HTR-8/SVneo (cell line): ENCODE measurements around the gene SERINC5.
"Not testable (repeated sequence)": the region's sequence is repeated elsewhere in the genome, so short reads cannot be mapped to it uniquely, and the experiment has no call there.

Experiments used
- DNase-seq: peaks from one replicate; pipeline ENCODE4 v3.0.0; 2011; ENCODE audit warnings: low spot score, mixed read lengths; ENCODE audit not compliant: insufficient read length
- FAIRE-seq: peaks from 2 replicates; lab custom pipeline; 2011; peaks lifted over from hg19 to GRCh38; lab: Jason Lieb, UNC

SERINC5 gene

GRCh38 chr5:80147119-80147815, 108.6 kb downstream of the SERINC5 start:
- FAIRE-seq, result no peak

GRCh38 chr5:80146046-80146445, 109.8 kb downstream of the SERINC5 start:
- FAIRE-seq, result no peak
- no peak for DNase-seq

More at GRCh38 chr5:80147119-80147815, 108.6 kb downstream of the SERINC5 start:
- no peak for DNase-seq

- FAIRE-seq, result no peak
- DNase-seq, result no peak
Measured at GRCh38 chr5:80143491-80143890, 112.4 kb downstream of the SERINC5 start.

- DNase-seq, result no peak
- no peak for FAIRE-seq
Measured at GRCh38 chr5:80142996-80143395, 112.9 kb downstream of the SERINC5 start.

DNA sequence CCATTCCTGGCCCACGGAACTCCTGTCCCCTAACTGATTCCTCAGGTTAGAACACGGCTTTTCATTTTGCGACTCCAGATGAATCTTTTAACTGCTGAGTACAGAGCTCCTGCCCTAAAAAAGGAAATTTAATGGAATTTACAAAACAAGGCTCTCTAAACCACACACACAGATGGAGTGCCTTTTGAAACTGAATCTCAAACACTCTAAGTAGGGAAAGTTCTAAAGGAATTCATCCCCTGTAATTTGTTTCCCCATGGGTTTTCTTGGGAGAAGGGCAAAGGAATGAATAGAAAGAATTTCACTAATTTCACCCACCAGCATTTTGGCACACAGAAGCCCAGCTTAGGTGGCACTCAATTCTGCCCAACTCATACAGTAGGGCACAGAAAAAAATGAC, 114.2 kb downstream of the SERINC5 start:
- no peak for DNase-seq
- no peak for FAIRE-seq

DNA sequence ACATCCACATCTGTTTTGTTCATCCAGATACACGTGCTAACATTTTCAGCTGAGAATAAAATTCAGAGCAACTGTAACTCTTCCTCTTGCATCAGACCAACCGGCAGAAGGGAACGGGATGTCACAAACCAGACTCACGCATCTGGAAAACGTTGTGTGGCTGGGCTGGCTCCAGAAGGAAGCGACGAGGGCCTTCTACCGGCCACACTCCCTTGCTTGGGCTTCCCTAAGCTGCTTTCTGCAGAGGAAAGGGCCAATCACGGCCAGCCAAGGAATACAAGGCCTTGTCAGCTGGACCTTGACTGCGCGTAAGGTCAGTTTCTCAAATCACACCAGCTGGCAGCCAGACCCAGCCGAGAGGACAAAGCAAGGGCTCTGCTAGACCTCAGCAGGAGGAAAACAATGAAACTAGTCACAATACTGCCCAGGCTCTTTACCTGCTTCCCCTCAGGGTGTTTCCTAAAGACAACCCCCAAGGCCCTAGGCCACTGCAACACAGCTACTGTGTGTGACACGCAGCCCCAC, 114.6 kb downstream of the SERINC5 start:
- DNase-seq, result no peak
- no peak for FAIRE-seq

DNA sequence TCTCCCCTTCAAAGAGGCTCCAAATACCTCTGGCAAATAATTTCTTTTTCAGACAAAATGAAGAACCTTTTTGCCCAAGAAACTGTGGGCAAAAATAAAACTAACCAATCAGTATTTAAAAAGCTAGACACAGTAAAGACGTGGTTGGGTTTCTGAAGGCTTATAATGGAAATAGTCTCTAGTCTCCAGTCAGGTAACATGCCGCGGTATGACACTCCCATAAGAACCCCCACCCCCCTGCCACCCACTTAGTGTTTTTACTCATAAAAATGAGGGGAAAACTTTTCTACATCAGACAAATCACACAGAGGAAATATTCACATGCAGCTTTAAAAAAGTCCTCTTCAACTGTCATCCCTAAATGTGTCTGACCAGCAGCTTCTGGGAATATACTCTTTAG, 115.4 kb downstream of the SERINC5 start:
- DNase-seq, result no peak
- FAIRE-seq, result no peak

DNA sequence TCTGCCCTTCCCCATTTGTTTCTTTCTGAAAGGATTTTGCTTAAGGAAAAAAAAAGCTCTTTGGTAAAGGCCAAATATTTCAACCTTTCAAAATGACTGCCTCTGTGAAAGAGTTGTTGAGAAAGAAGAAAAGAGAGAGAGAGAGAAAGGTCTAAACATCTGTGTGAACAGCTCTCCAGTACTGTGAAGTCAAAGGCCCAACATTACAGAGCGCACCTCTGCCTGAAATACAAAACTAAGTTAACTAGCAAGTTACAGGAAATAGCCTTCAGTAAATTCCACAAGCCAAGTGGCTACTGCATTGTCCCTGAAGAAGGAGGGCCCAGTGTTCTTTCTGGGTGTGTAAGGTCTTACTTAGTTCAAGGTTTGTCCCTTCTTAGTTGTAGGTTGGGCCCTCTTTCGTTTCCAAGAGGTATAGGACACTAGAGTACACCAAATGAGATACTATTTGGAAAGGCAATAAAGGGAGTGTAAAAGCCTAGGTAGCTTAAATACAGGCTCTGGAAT, 116.3 kb downstream of the SERINC5 start:
- no peak for FAIRE-seq
- no peak for DNase-seq

DNA sequence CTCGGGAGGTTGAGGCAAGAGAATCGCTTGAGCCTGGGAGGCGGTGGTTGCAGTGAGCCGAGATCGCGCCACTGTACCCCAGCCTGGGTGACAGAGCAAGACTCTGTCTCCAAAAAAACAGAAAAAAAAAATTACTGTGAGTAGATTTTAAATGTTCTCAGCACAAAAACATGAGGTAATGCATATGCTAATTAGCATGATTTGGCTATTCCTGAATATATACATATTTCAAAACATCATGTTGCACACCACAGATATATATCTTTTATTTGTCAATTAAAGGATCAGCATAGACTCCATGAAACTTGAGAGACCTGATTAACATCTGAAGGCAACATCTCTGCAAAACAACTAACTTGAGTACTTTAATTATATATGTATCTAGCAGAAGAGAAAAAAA, 117.4 kb downstream of the SERINC5 start:
- FAIRE-seq, result no peak
- DNase-seq, result no peak

DNA sequence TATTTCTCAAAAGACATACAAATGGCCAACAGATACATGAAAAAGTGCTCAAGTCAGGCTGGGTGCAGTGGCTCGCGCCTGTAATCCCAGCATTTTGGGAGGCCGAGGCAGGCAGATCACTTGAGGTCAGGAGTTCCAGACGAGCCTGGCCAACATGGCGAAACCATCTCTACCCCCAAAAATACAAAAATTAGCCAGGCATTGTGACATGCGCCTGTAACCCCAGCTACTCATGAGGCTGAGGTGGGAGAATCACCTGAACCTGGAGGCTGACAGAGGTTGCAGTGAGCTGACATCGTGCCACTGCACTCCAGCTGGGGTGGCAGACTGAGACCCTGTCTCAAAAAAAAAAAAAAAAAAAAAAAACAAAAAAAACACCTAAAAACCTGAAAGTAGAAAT, 119.0 kb downstream of the SERINC5 start:
- DNase-seq, FAIRE-seq: not testable (repeated sequence)

- no peak for FAIRE-seq
Measured at GRCh38 chr5:80134876-80135275, 121.0 kb downstream of the SERINC5 start.

DNA sequence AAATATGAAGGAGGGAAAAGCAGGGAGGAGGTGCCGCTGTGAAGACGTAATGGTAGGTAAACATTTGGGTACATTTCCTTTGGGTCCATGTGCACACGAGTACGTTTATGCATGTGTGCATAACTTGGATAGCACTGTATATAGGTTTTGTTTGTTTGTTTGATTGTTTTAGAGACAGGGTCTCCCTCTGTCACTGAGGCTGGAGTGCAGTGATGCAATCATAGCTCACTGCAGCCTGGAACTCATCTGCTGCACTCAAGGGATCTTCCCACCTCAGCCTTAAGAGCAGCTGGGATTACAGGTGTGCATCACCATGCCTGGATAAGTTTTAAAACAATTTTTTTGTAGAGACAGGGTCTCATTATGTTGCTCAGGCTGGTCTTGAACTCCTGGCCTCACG, 126.7 kb downstream of the SERINC5 start:
- no peak for FAIRE-seq
- DNase-seq, result no peak

More at GRCh38 chr5:80134876-80135275, 121.0 kb downstream of the SERINC5 start:
- DNase-seq, result no peak

DNA sequence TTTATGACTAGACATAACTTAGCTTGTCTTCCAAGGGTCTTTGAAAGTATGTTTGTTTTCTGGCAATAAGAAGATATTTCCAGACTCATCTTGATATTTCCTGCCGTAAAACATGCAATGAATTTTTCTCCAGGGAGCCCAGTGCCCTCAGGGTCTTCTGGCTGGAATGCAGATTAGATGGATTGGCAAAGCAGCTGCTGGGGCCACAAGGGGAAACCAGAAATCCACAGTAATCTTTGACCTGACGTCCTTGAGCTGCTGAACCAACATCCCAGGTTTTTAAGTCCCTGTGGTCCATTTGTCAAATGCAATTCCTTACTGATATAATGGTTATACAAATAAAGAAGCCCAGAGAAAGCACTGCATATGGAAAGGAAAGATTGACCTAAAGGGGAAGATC, 127.7 kb downstream of the SERINC5 start:
- peak; percentile 71 for DNase-seq
- FAIRE-seq, result no peak

GRCh38 chr5:80127116-80127552, 128.7 kb downstream of the SERINC5 start:
- DNase-seq (no peak), FAIRE-seq (no peak)

GRCh38 chr5:80125962-80126480, 129.8 kb downstream of the SERINC5 start:
- no peak for FAIRE-seq

GRCh38 chr5:80125022-80125961, 130.6 kb downstream of the SERINC5 start:
- DNase-seq (no peak), FAIRE-seq (peak; percentile 9)

More at GRCh38 chr5:80125962-80126480, 129.8 kb downstream of the SERINC5 start:
- peak; percentile 67 for DNase-seq

GRCh38 chr5:80124121-80124918, 131.5 kb downstream of the SERINC5 start:
- DNase-seq, result no peak
- no peak for FAIRE-seq

DNA sequence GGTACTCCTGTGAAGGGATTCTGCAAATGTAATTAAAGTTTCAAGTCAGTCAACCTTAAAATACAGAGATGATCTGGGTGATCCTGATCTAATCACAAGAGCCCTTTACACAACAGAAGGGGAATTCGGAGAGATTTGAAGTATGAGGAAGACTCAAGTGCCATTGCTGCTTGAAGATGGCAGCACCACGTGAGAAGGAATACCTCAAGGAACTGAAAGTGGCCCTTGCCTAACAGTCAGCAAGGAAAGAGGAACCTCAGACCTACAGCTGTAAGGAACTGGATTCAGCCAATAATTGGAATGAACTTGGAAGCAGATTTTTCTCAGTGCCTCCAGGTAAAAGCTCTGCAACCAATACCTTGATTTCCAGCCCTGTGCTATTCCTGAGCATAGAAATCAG, 133.3 kb downstream of the SERINC5 start:
- DNase-seq (no peak), FAIRE-seq (no peak)

DNA sequence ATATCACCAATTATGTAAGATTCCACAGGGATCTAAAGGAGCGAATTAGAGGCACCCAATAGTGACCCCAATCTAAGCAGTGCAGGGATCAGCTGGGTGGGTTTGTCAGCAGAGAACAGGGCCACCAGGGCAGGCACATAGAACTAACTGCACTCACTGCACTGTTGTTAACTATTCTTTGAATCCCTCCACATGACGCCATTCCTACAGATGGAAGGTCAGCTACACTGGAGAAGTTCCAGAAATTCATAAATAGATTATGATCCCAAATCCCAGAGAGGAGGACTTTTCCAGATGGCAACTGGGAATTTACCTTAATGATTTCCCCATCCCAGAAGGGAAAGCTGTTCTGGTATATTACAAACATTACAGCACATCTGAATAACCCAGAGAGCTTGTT, 136.5 kb downstream of the SERINC5 start:
- FAIRE-seq, result no peak
- no peak for DNase-seq

DNA sequence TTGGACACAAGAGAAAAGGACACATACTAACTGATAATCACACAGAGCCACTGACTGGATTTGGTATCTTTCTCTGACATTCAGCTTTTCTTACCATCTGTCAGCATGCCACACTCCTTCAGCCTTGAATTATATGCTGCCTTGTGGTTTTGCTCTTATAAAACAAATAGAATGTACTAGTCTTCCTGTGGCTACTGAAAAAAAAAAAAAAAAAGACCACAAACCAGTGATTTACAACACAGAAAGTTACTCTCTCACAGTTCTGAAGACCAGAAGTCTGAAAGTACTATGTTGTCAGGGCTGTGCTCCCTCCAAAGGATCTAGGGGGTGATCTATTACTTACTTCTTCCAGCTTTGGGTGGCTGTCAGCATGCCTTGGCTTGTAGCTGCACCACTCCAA, 138.4 kb downstream of the SERINC5 start:
- DNase-seq (no peak), FAIRE-seq (no peak)
